NCI-H446 (cell line): Measurements from ENCODE around the gene GCNT4.

Experiments used
- DNase-seq, 2 experiments: peaks; one replicate each; lab custom pipeline; 2025; lab: John Stamatoyannopoulos, UW

GCNT4 gene

GRCh38 chr5:75017971-75018370 is 34.4 kb downstream of the GCNT4 start:
- no peak for DNase-seq

- no peak for DNase-seq
Measured at GRCh38 chr5:75016896-75017295, 35.5 kb downstream of the GCNT4 start.

- DNase-seq: no peak
Measured at GRCh38 chr5:75012748-75013147, 39.6 kb downstream of the GCNT4 start.

- no peak for DNase-seq
Measured at GRCh38 chr5:75010838-75011237, 41.5 kb downstream of the GCNT4 start.

- DNase-seq: no peak
Measured at GRCh38 chr5:75009556-75010345, 42.6 kb downstream of the GCNT4 start.

- no peak for DNase-seq
Measured at GRCh38 chr5:75006865-75007822, 45.2 kb downstream of the GCNT4 start.

GRCh38 chr5:75005561-75005960 is 46.8 kb downstream of the GCNT4 start:
- DNase-seq: no peak
